ENCODE results near the gene FMN2.

The FMN2 gene

DNA sequence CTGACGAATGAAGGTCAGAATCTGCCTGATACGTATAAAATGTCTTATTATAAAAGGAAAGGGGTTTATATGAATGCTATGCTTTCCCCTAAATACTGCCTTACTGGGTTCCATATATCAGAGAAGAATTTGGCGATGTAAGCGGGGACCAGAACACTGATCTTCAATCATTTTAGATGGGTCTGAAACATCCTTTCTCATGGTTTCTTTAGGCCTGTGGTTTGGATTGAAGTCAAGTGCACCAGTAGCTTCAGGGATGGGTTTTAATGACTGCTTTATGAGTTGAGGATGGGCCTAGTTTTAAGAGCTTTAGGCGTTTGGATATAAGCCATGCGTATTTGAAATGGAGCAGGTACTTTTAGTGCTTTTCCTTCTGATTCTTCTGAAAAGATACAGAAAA is 6.9 kb downstream of the FMN2 start:
- Histone ChIP-seq H3K4me3 (ENCODE audit: low read length) (no peak overlapping the region), H3K4me1 (ENCODE audit: control insufficient read depth, low read length) (peaks cover 65% of the 10 kb centered on the region), H3K4me2 (ENCODE audit: low read length) (no peak overlapping the region), H3K79me2 (ENCODE audit: control insufficient read depth, low read length) (peaks cover 87% of the 10 kb centered on the region), H3K27me3 (ENCODE audit: control insufficient read depth, low read length) (no peaks in the 10 kb centered on the region), H3F3A (ENCODE audit: control insufficient read depth, insufficient read depth) (peaks cover 12% of the 10 kb centered on the region), H3K9me2 (replicated peaks; ENCODE audit: control insufficient read depth, low read length) (no peaks in the 10 kb centered on the region), H3K36me3 (ENCODE audit: control insufficient read depth, low read length) (no peaks in the 10 kb centered on the region), H3K27ac (ENCODE audit: low read depth, low read length) (no peak overlapping the region), H4K20me1 (ENCODE audit: control insufficient read depth, insufficient read depth, low read depth, low read length) (no peaks in the 10 kb centered on the region), H3K9me3 (ENCODE audit: control insufficient read depth, insufficient read depth, low read length) (no peaks in the 10 kb centered on the region)
- TF ChIP-seq, protein P1, sequence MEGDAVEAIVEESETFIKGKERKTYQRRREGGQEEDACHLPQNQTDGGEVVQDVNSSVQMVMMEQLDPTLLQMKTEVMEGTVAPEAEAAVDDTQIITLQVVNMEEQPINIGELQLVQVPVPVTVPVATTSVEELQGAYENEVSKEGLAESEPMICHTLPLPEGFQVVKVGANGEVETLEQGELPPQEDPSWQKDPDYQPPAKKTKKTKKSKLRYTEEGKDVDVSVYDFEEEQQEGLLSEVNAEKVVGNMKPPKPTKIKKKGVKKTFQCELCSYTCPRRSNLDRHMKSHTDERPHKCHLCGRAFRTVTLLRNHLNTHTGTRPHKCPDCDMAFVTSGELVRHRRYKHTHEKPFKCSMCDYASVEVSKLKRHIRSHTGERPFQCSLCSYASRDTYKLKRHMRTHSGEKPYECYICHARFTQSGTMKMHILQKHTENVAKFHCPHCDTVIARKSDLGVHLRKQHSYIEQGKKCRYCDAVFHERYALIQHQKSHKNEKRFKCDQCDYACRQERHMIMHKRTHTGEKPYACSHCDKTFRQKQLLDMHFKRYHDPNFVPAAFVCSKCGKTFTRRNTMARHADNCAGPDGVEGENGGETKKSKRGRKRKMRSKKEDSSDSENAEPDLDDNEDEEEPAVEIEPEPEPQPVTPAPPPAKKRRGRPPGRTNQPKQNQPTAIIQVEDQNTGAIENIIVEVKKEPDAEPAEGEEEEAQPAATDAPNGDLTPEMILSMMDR (IDR thresholded peaks at IDR 0.05; ENCODE audit: low read depth, low read length, poor library complexity, severe bottlenecking): no peak

DNA sequence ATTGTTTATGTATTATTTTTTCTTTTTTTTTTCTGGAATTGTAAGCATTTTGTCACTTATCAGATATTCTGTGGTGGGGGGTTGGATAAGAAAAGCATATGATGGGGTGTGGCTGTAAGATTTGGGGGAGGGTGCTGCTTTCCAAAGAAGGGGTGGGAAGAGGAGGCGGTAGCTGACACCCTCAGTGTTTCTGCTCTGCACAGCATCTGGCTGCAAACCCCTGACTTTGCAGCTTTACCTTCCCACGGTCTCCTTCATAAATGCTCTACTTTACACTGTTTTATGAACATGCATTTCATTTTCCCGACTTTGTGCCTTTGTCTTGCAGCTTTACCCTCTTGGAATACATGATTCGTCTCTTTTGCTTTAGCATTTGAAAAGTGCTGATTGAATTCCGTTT is 7.6 kb downstream of the FMN2 start:
- H3K4me3 ChIP-seq (ENCODE audit: low read length): no peak overlapping the region
- TF ChIP-seq, protein P1 (IDR thresholded peaks at IDR 0.05; ENCODE audit: low read depth, low read length, poor library complexity, severe bottlenecking): no peak
- TF ChIP-seq EZH2phosphoT487 (IDR thresholded peaks at IDR 0.05; ENCODE audit: borderline replicate concordance, low read length): no peak
- H3K79me2 ChIP-seq (ENCODE audit: control insufficient read depth, low read length): peaks cover 81% of the 10 kb centered on the region
- H3K9me3 ChIP-seq (ENCODE audit: control insufficient read depth, insufficient read depth, low read length): no peaks in the 10 kb centered on the region
- peaks cover 9% of the 10 kb centered on the region for H3F3A ChIP-seq (ENCODE audit: control insufficient read depth, insufficient read depth)
- H3K9me2 ChIP-seq (replicated peaks; ENCODE audit: control insufficient read depth, low read length): no peaks in the 10 kb centered on the region
- no peaks in the 10 kb centered on the region for H4K20me1 ChIP-seq (ENCODE audit: control insufficient read depth, insufficient read depth, low read depth, low read length)
- no peaks in the 10 kb centered on the region for H3K36me3 ChIP-seq (ENCODE audit: control insufficient read depth, low read length)
- no peak overlapping the region for H3K27ac ChIP-seq (ENCODE audit: low read depth, low read length)
- H3K4me2 ChIP-seq (ENCODE audit: low read length): no peak overlapping the region
- no peaks in the 10 kb centered on the region for H3K27me3 ChIP-seq (ENCODE audit: control insufficient read depth, low read length)
- H3K4me1 ChIP-seq (ENCODE audit: control insufficient read depth, low read length): peaks cover 57% of the 10 kb centered on the region

DNA sequence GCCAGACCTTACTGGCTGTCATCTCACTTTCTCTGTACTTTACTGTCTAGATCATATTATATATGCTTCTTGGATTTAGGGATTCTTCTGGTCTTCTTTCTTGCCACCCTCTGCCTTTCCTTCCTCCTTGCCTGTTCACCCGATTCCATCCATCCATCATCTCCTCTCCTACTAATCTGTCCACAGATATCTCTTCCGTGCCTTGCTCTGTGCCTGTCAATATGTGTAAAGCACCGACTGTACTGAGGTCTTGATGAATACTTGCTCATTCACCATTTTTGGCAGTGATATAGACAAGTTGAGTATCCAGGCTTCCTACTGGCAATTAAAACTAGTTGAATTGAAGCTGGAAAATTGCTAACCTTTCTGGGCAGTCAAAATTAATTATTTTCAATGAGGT is 8.1 kb downstream of the FMN2 start:
- Histone ChIP-seq H3K79me2 (ENCODE audit: control insufficient read depth, low read length) (peaks cover 82% of the 10 kb centered on the region), H3K27me3 (ENCODE audit: control insufficient read depth, low read length) (no peaks in the 10 kb centered on the region), H3K4me3 (ENCODE audit: low read length) (no peak overlapping the region), H3K36me3 (ENCODE audit: control insufficient read depth, low read length) (no peaks in the 10 kb centered on the region), H3K4me2 (ENCODE audit: low read length) (no peak overlapping the region), H3K4me1 (ENCODE audit: control insufficient read depth, low read length) (peaks cover 52% of the 10 kb centered on the region), H4K20me1 (ENCODE audit: control insufficient read depth, insufficient read depth, low read depth, low read length) (no peaks in the 10 kb centered on the region), H3F3A (ENCODE audit: control insufficient read depth, insufficient read depth) (peaks cover 9% of the 10 kb centered on the region), H3K27ac (ENCODE audit: low read depth, low read length) (no peak overlapping the region), H3K9me2 (replicated peaks; ENCODE audit: control insufficient read depth, low read length) (no peaks in the 10 kb centered on the region), H3K9me3 (ENCODE audit: control insufficient read depth, insufficient read depth, low read length) (no peaks in the 10 kb centered on the region)
- TF ChIP-seq, protein P1 (IDR thresholded peaks at IDR 0.05; ENCODE audit: low read depth, low read length, poor library complexity, severe bottlenecking): no peak
- TF ChIP-seq EZH2phosphoT487 (IDR thresholded peaks at IDR 0.05; ENCODE audit: borderline replicate concordance, low read length): no peak

All from DOHH2 (cell line).